PC-3 (cell line): ENCODE results near the gene TAX1BP3.

Experiments used
- EZH2 ChIP-seq: fragments of 300-600 bp; sonication (generic); IDR thresholded peaks from one replicate; pipeline ENCODE4 v1.6.1; 2017; ENCODE audit warnings: antibody characterized with exemption, mild to moderate bottlenecking, low read length; ENCODE audit not compliant: unreplicated experiment
- EZH2phosphoT487 ChIP-seq: fragments of 300-600 bp; sonication (generic); IDR thresholded peaks from 2 replicates; pipeline ENCODE4 v1.6.1; 2018; ENCODE audit warnings: mild to moderate bottlenecking, antibody characterized with exemption, low read length, borderline replicate concordance
- TF ChIP-seq, protein P1 (sequence below): fragments of 300-600 bp; sonication (generic); conservative IDR thresholded peaks from 2 replicates; pipeline ENCODE4 v1.5.1; 2017; ENCODE audit warnings: antibody characterized with exemption, low read depth, mild to moderate bottlenecking, low read length

DNA sequence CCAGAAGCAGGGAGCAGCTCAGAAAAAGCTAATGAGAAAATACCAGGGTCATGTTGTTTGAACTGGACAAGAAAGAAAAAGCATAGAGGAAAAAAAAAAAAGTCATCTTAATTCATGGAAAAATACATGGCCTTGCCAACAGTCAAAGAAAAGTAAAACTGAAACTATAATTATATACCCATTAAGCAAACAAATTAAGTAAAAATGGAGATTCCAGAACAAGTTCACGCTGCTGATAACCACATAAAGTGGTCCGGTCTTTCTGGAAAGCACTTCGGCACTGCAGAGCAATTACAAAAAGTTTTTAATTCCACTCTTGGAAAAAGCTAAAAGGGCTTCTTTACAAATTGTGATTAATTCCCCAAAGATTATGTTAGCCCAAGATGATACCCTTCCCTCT lies 40.0 kb upstream of the TAX1BP3 start:
- TF ChIP-seq, protein P1, sequence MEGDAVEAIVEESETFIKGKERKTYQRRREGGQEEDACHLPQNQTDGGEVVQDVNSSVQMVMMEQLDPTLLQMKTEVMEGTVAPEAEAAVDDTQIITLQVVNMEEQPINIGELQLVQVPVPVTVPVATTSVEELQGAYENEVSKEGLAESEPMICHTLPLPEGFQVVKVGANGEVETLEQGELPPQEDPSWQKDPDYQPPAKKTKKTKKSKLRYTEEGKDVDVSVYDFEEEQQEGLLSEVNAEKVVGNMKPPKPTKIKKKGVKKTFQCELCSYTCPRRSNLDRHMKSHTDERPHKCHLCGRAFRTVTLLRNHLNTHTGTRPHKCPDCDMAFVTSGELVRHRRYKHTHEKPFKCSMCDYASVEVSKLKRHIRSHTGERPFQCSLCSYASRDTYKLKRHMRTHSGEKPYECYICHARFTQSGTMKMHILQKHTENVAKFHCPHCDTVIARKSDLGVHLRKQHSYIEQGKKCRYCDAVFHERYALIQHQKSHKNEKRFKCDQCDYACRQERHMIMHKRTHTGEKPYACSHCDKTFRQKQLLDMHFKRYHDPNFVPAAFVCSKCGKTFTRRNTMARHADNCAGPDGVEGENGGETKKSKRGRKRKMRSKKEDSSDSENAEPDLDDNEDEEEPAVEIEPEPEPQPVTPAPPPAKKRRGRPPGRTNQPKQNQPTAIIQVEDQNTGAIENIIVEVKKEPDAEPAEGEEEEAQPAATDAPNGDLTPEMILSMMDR, result no peak
- TF ChIP-seq EZH2 (no peak), EZH2phosphoT487 (no peak)
